Thoracic aorta (tissue), 2 donors: ENCODE data around the gene FOXP2. TPM values are rescaled to one million over a fixed set of nuclear protein-coding genes. Genes with fewer than 3 reads are reported as not detected.
"Not testable (repeated sequence)": the region's sequence is repeated elsewhere in the genome, so short reads cannot be mapped to it uniquely, and the experiment has no call there.

ENCODE experiments used
- ATAC-seq: fragments of 150-250 bp; one replicate; pipeline ENCODE4 v1.8.0; 2017; ENCODE audit warnings: low read depth; ENCODE audit not compliant: insufficient number of reproducible peaks, low FRiP score
- DNase-seq: peaks from one replicate; pipeline ENCODE4 v3.0.0-alpha.2; 2020; ENCODE audit warnings: low spot score
- H3K27ac ChIP-seq, 2 donors: fragments of 200-600 bp; sonication (generic); 1 replicate in 1 of 2; 2 replicates in 1 of 2; pipeline ENCODE4 v1.5.1; 2016; ENCODE audit warnings: mild to moderate bottlenecking in 2 of 2, moderate library complexity in 2 of 2
- H3K27me3 ChIP-seq: fragments of 200-600 bp; sonication (generic); replicated peaks from 2 replicates; pipeline ENCODE4 v1.6.0; 2016; ENCODE audit warnings: mild to moderate bottlenecking; ENCODE audit not compliant: insufficient read depth
- H3K36me3 ChIP-seq: fragments of 200-600 bp; sonication (generic); one replicate; pipeline ENCODE4 v1.5.1; 2016
- H3K4me1 ChIP-seq, 2 donors: fragments of 200-600 bp; sonication (generic); 1 replicate in 1 of 2; 2 replicates in 1 of 2; pipeline versions ENCODE4 v1.5.1 to v1.6.0; 2016; ENCODE audit warnings: low read depth in 2 of 2, mild to moderate bottlenecking in 1 of 2; ENCODE audit not compliant: control insufficient read depth in 1 of 2
- H3K4me3 ChIP-seq: fragments of 200-600 bp; sonication (generic); 2 replicates; pipeline ENCODE4 v1.5.1; 2016; ENCODE audit warnings: mild to moderate bottlenecking
- H3K9me3 ChIP-seq: fragments of 200-600 bp; sonication (generic); 2 replicates; pipeline ENCODE4 v1.5.1; 2016
- CTCF ChIP-seq: fragments of 200-600 bp; sonication (generic); IDR thresholded peaks from one replicate; pipeline ENCODE4 v1.5.1; 2019; ENCODE audit warnings: antibody characterized with exemption
- total RNA-seq, 2 donors: library from RNA; depleted of rRNA; stranded (reverse); fragments of >200 nt; gene quantifications; one replicate each; pipeline versions ENCODE4 v1.1.0 to v1.2.3, GENCODE V29; 2016

Gene FOXP2
- total RNA-seq, 2 donors from 2014 or later: 16.7 to 17.6 TPM

GRCh38 chr7:114375907-114376306, 38.7 kb upstream of the FOXP2 start:
- DNase-seq: no peak
- H3K36me3 ChIP-seq: no peaks in the 10 kb centered on the region
- TF ChIP-seq CTCF: no peak
- H3K27ac ChIP-seq: no peak overlapping the region
- H3K4me3 ChIP-seq: no peak overlapping the region
- H3K9me3 ChIP-seq: no peaks in the 10 kb centered on the region
- no peaks in the 10 kb centered on the region for H3K27me3 ChIP-seq
- no peak for ATAC-seq
- H3K4me1 ChIP-seq: no peaks in the 10 kb centered on the region

- H3K9me3 ChIP-seq, H3K4me1 ChIP-seq, ATAC-seq: not testable (repeated sequence)
Observed at GRCh38 chr7:114383946-114384345, 30.7 kb upstream of the FOXP2 start.

GRCh38 chr7:114384346-114384745, 30.3 kb upstream of the FOXP2 start:
- not testable (repeated sequence) for H3K36me3 ChIP-seq, H3K4me1 ChIP-seq, DNase-seq, ATAC-seq, H3K4me3 ChIP-seq, H3K27ac ChIP-seq, H3K27me3 ChIP-seq, H3K9me3 ChIP-seq

More at GRCh38 chr7:114383946-114384345, 30.7 kb upstream of the FOXP2 start:
- not testable (repeated sequence) for DNase-seq, H3K27me3 ChIP-seq, H3K36me3 ChIP-seq, H3K27ac ChIP-seq, H3K4me3 ChIP-seq

- ATAC-seq (no peak), DNase-seq (no peak)
- no peaks in the 10 kb centered on the region for H3K36me3 ChIP-seq
- H3K9me3 ChIP-seq: no peaks in the 10 kb centered on the region
- no peak overlapping the region for H3K27ac ChIP-seq
- peaks cover 0 to 8% of the 10 kb centered on the region in 2 donors for H3K4me1 ChIP-seq
- TF ChIP-seq CTCF: no peak
- H3K4me3 ChIP-seq: no peak overlapping the region
- no peaks in the 10 kb centered on the region for H3K27me3 ChIP-seq
Observed at GRCh38 chr7:114388021-114388420, 26.6 kb upstream of the FOXP2 start.

- Histone ChIP-seq H3K27ac (peak overlapping the region in 1 of 2 donors; percentile 44), H3K27me3 (no peaks in the 10 kb centered on the region), H3K36me3 (no peaks in the 10 kb centered on the region), H3K9me3 (no peaks in the 10 kb centered on the region), H3K4me3 (no peak overlapping the region), H3K4me1 (peaks cover 3 to 16% of the 10 kb centered on the region in 2 donors)
- TF ChIP-seq CTCF: no peak
- ATAC-seq (peak; percentile 81), DNase-seq (no peak)
Observed at GRCh38 chr7:114392686-114393085, 21.9 kb upstream of the FOXP2 start.

- Histone ChIP-seq H3K27me3 (no peaks in the 10 kb centered on the region), H3K27ac (no peak overlapping the region), H3K9me3 (no peaks in the 10 kb centered on the region), H3K4me3 (no peak overlapping the region), H3K4me1 (no peaks in the 10 kb centered on the region), H3K36me3 (no peaks in the 10 kb centered on the region)
- DNase-seq: no peak
- no peak for ATAC-seq
- no peak for TF ChIP-seq CTCF
Observed at GRCh38 chr7:114402876-114403635, 11.6 kb upstream of the FOXP2 start.
